ENCODE results near the gene CCDC82.

CCDC82 gene

DNA sequence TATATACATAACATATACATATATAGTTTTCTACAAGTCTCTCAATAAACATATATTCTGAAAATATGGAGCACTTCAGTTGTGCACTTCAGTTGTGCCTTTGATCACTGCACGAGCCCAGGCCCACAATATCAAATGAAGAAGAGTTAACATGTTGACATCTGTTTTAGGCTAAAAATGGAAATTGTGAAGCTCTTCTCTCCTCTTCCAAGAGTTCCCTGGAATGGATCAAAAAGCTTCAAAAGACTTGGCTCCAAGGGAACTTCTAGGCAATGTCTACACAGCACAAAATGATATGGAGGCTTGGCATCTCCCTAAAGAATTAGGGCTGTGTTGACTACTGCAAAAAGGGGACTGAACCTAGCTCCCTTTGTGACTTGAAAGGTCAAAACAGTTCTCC is 83.6 kb downstream of the CCDC82 start:
- no peak for DNase-seq

DNA sequence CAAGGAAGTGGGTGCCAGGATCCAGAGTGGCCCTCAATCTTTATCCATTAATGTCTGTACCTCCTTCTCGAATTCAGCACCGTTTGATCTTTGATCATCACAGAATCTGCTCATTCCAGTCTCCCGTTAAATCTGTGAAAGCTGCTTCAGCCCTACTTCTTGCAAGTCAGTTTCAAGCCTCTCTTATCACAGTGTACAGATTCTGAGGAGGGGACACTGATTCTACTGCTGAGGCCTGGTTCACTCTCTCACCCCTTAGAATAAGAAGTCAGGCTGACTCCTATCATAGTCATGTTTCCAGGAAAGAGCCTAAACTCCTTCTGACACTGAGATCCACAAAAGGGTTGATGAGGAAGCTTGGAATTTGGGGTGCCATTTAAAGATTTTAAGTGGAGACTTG is 85.7 kb downstream of the CCDC82 start:
- no peak for DNase-seq

DNA sequence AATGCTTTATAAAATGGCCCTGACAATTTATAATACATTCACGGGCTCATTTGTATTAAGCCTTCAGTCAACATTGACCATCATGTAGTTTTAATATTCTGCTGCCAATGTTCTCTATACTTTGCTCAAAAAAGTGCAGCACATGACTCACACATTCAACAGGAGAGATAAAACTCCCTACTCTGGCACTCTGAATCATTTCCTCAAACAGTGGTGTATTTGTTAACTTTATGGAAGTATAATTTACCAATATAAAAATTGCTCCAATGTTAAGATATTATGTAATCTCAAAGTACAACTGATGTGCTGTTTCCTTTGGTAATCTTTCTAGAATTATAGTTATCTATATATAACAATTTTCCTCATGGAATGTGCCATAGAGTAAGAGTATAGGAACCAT is 86.6 kb downstream of the CCDC82 start:
- peak; percentile 58 for DNase-seq
